ENCODE results near the gene BCCIP. TPM values are rescaled to one million over a fixed set of nuclear protein-coding genes. Genes with fewer than 3 reads are reported as not detected.

BCCIP gene
- total and polyA plus RNA-seq, 7 donors: 57.6 to 235 (median 87.6) TPM

DNA sequence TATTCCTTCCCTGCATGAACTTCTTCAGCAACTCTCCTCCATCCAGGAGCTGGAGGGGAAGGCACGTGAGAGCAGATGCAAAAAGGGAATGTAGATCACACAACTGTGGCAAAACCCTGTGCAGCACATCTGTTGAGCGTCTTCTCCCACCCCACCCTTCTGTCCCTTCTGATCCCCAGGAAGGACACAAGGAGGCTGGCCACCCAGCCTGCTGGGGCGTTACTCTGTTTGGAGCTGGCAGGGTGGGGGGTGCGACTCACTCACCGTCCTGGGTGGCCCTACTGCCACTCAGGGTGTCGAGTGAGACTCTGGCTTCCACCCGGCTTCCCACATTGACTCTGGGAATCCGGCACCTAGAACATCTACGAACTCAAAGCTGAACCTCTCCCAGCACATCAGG, 37.6 kb upstream of the BCCIP start:
- DNase-seq (no peak), ATAC-seq (no peak)
- intact Hi-C loops (cut with DNase I): no loop called here
- Histone ChIP-seq H3K36me3 (ENCODE audit: insufficient read depth in 1 of 2, low read depth in 1 of 2) (peaks cover 2 to 30% of the 10 kb centered on the region in 2 donors), H3K9me3 (no peaks in the 10 kb centered on the region), H3K27ac (no peak overlapping the region), H3K4me3 (no peak overlapping the region), H3K27me3 (ENCODE audit: insufficient read depth in 3 of 3, low read length in 2 of 3) (no peaks in the 10 kb centered on the region), H3K4me1 (no peaks in the 10 kb centered on the region)
- TF ChIP-seq, protein P1, sequence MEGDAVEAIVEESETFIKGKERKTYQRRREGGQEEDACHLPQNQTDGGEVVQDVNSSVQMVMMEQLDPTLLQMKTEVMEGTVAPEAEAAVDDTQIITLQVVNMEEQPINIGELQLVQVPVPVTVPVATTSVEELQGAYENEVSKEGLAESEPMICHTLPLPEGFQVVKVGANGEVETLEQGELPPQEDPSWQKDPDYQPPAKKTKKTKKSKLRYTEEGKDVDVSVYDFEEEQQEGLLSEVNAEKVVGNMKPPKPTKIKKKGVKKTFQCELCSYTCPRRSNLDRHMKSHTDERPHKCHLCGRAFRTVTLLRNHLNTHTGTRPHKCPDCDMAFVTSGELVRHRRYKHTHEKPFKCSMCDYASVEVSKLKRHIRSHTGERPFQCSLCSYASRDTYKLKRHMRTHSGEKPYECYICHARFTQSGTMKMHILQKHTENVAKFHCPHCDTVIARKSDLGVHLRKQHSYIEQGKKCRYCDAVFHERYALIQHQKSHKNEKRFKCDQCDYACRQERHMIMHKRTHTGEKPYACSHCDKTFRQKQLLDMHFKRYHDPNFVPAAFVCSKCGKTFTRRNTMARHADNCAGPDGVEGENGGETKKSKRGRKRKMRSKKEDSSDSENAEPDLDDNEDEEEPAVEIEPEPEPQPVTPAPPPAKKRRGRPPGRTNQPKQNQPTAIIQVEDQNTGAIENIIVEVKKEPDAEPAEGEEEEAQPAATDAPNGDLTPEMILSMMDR (IDR thresholded peaks at IDR 0.05): no peak
- 65 to 74% (median 71%) methylated on average over 9 of the region's 9 CpGs for WGBS, 3 donors

GRCh38 chr10:125788156-125789034, 35.0 kb upstream of the BCCIP start:
- DNase-seq (no peak), ATAC-seq (no peak)
- 86 to 88% (median 87%) methylated on average over 15 to 17 of the region's 17 CpGs for WGBS, 3 donors
- Histone ChIP-seq H3K27me3 (ENCODE audit: insufficient read depth in 3 of 3, low read length in 2 of 3) (no peaks in the 10 kb centered on the region), H3K9me3 (no peaks in the 10 kb centered on the region), H3K4me1 (no peaks in the 10 kb centered on the region), H3K4me3 (no peak overlapping the region), H3K27ac (no peak overlapping the region), H3K36me3 (ENCODE audit: insufficient read depth in 1 of 2, low read depth in 1 of 2) (peaks cover 2 to 53% of the 10 kb centered on the region in 2 donors)
- TF ChIP-seq, protein P1 (IDR thresholded peaks at IDR 0.05): no peak
- intact Hi-C loops (cut with DNase I): no loop called here

- ATAC-seq (no peak), DNase-seq (no peak)
- TF ChIP-seq, protein P1 (IDR thresholded peaks at IDR 0.05): no peak
- Histone ChIP-seq H3K4me1 (no peaks in the 10 kb centered on the region), H3K36me3 (ENCODE audit: insufficient read depth in 1 of 2, low read depth in 1 of 2) (peaks cover 2 to 92% of the 10 kb centered on the region in 2 donors), H3K27me3 (ENCODE audit: insufficient read depth in 3 of 3, low read length in 2 of 3) (no peaks in the 10 kb centered on the region), H3K4me3 (no peak overlapping the region), H3K27ac (no peak overlapping the region), H3K9me3 (no peaks in the 10 kb centered on the region)
- WGBS, 3 donors: 79 to 84% (median 79%) methylated on average over 14 of the region's 14 CpGs
- intact Hi-C loops (cut with DNase I): no loop called here
These were observed 30.7 kb upstream of the BCCIP start for GRCh38 chr10:125792342-125793300.

- Histone ChIP-seq H3K27ac (no peak overlapping the region), H3K4me1 (no peaks in the 10 kb centered on the region), H3K4me3 (no peak overlapping the region), H3K9me3 (no peaks in the 10 kb centered on the region), H3K27me3 (ENCODE audit: insufficient read depth in 3 of 3, low read length in 2 of 3) (no peaks in the 10 kb centered on the region), H3K36me3 (ENCODE audit: insufficient read depth in 1 of 2, low read depth in 1 of 2) (peaks cover 0 to 89% of the 10 kb centered on the region in 2 donors)
- intact Hi-C loops (cut with DNase I): no loop called here
- DNase-seq (no peak), ATAC-seq (no peak)
- WGBS, 3 donors: 69 to 73% (median 72%) methylated on average over 2 of the region's 2 CpGs
- TF ChIP-seq, protein P1 (IDR thresholded peaks at IDR 0.05): no peak
These were observed 28.2 kb upstream of the BCCIP start for GRCh38 chr10:125795128-125795527.
